Karpas-422 (cell line): ENCODE measurements around the gene RXYLT1. TPM values are rescaled to one million over a fixed set of nuclear protein-coding genes. Genes with fewer than 3 reads are reported as not detected.

Experiments
- DNase-seq: peaks from one replicate; pipeline ENCODE4 v3.0.0-alpha.2; 2015
- H2AFZ ChIP-seq: fragments of 200-600 bp; sonication (generic); 2 replicates; pipeline ENCODE4 v1.6.1; 2014; ENCODE audit warnings: antibody characterized with exemption, low read length, mixed read lengths
- H3K27ac ChIP-seq: fragments of 200-600 bp; sonication (generic); 2 replicates; pipeline ENCODE4 v1.5.1; 2014; ENCODE audit warnings: mild to moderate bottlenecking, low read length, moderate library complexity
- H3K27me3 ChIP-seq: fragments of 200-600 bp; sonication (generic); 2 replicates; pipeline ENCODE4 v1.6.1; 2014; ENCODE audit warnings: low read length, mixed read lengths
- H3K36me3 ChIP-seq: fragments of 200-600 bp; sonication (generic); 2 replicates; pipeline ENCODE4 v1.6.1; 2014; ENCODE audit warnings: low read length, mixed read lengths; ENCODE audit not compliant: insufficient read depth
- H3K4me1 ChIP-seq: fragments of 200-600 bp; sonication (generic); 2 replicates; pipeline ENCODE4 v1.6.1; 2014; ENCODE audit warnings: mild to moderate bottlenecking, low read length, mixed read lengths
- H3K4me2 ChIP-seq: fragments of 200-600 bp; sonication (generic); 2 replicates; pipeline ENCODE4 v1.6.1; 2014; ENCODE audit warnings: low read length, low read depth, mild to moderate bottlenecking; ENCODE audit not compliant: poor library complexity, severe bottlenecking
- H3K4me3 ChIP-seq: fragments of 200-600 bp; sonication (generic); 2 replicates; pipeline ENCODE4 v1.5.1; 2014; ENCODE audit warnings: mild to moderate bottlenecking, antibody characterized with exemption, low read length, mixed read lengths
- H3K79me2 ChIP-seq: fragments of 200-600 bp; sonication (generic); 2 replicates; pipeline ENCODE4 v1.6.1; 2014; ENCODE audit warnings: mild to moderate bottlenecking, low read length, mixed read lengths
- H3K9ac ChIP-seq: fragments of 200-600 bp; sonication (generic); 2 replicates; pipeline ENCODE4 v1.6.0; 2014; ENCODE audit warnings: low read length
- H3K9me2 ChIP-seq: fragments of 200-600 bp; sonication (generic), shearing (Covaris generic); replicated peaks from 2 replicates; pipeline ENCODE4 v1.6.0; 2014; ENCODE audit warnings: mild to moderate bottlenecking, low read length, moderate library complexity; ENCODE audit not compliant: insufficient read depth
- H3K9me3 ChIP-seq: fragments of 300-700, 200-600 bp; sonication (generic); 2 replicates; pipeline ENCODE4 v1.6.1; 2014; ENCODE audit warnings: low read length, mixed read lengths
- H4K20me1 ChIP-seq: fragments of 200-600 bp; sonication (generic); 2 replicates; pipeline ENCODE4 v1.6.1; 2014; ENCODE audit warnings: mild to moderate bottlenecking, antibody characterized with exemption, low read length, low read depth; ENCODE audit not compliant: insufficient read depth
- total RNA-seq: library from RNA; depleted of rRNA; stranded (reverse); fragments of >200 nt; shearing (Covaris generic); gene quantifications from 2 replicates; pipeline ENCODE4 v1.2.3, GENCODE V29; 2014; ENCODE audit warnings: low replicate concordance

The RXYLT1 gene
- total RNA-seq, 1 experiment from 2014 or later = 31.3 TPM

DNA sequence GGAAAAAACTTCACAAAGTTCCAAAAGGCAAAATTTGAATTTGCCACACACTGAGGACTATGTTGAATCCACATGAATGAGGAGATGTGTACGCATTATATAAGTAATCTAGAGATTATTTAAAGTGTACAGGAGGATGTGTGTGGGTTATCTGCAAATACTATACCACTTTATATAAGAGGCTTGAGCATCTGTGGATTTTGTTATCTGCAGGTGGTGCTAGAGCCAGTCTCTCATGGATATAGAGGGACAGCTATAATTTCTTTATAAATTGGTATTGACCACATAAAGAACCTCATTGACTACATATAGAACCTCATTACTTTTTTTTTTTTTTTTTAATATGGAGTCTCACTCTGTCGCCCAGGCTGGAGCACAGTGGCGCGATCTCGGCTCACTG, 32.2 kb upstream of the RXYLT1 start:
- H3K9ac ChIP-seq = no peak overlapping the region
- H2AFZ ChIP-seq = no peak overlapping the region
- no peaks in the 10 kb centered on the region for H3K27me3 ChIP-seq
- H3K9me2 ChIP-seq = no peaks in the 10 kb centered on the region
- H3K36me3 ChIP-seq = no peaks in the 10 kb centered on the region
- no peak overlapping the region for H3K4me2 ChIP-seq
- no peak overlapping the region for H3K27ac ChIP-seq
- DNase-seq = no peak
- no peaks in the 10 kb centered on the region for H3K9me3 ChIP-seq
- H4K20me1 ChIP-seq = no peaks in the 10 kb centered on the region
- H3K4me3 ChIP-seq = no peak overlapping the region
- no peaks in the 10 kb centered on the region for H3K79me2 ChIP-seq
- no peaks in the 10 kb centered on the region for H3K4me1 ChIP-seq

DNA sequence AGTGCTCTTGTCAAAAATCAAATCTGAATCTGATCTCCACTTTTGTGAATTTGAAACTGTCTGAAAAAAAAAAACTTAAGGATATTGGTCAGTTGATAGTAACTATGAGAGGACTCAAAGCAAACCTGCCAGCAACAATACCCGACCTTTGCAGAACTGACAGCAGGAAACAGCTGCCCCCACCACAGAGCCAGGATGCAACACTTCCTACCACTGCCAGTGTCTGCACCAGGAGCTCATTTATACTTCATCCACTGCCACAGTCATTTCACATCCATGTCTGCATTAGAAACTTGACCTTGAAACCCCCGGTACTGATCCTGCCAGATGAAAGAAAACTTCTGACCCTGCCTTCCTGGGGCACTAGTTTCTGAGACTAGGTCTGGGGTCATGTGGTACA, 27.4 kb upstream of the RXYLT1 start:
- no peaks in the 10 kb centered on the region for H3K79me2 ChIP-seq
- H3K9me2 ChIP-seq = no peaks in the 10 kb centered on the region
- H3K9ac ChIP-seq = no peak overlapping the region
- no peaks in the 10 kb centered on the region for H3K36me3 ChIP-seq
- H3K27me3 ChIP-seq = no peaks in the 10 kb centered on the region
- no peak for DNase-seq
- H3K4me1 ChIP-seq = no peaks in the 10 kb centered on the region
- no peak overlapping the region for H3K4me2 ChIP-seq
- H2AFZ ChIP-seq = no peak overlapping the region
- H3K27ac ChIP-seq = no peak overlapping the region
- no peak overlapping the region for H3K4me3 ChIP-seq
- H4K20me1 ChIP-seq = no peaks in the 10 kb centered on the region
- no peaks in the 10 kb centered on the region for H3K9me3 ChIP-seq

DNA sequence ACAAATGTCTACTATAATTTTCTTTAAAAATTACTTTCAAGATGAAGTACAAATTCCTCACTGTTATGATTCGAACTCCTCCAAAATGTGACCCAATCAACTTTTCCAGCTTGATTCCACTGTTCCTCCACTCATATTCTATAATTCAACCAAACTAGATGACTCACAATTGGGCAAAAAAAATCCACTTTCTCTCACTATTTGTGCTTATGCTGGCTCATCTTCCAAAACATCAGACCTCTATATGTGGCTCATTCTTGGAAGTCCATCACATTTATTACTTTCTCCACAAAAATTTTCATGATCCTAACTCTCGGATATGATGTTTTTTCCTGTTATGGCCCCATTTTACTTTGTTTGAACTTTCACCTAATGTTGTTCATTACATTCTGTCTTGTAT, 26.9 kb upstream of the RXYLT1 start:
- H3K4me3 ChIP-seq = no peak overlapping the region
- no peak overlapping the region for H2AFZ ChIP-seq
- no peaks in the 10 kb centered on the region for H3K79me2 ChIP-seq
- H3K27me3 ChIP-seq = no peaks in the 10 kb centered on the region
- no peaks in the 10 kb centered on the region for H3K9me2 ChIP-seq
- no peaks in the 10 kb centered on the region for H4K20me1 ChIP-seq
- H3K4me2 ChIP-seq = no peak overlapping the region
- H3K36me3 ChIP-seq = no peaks in the 10 kb centered on the region
- no peak overlapping the region for H3K27ac ChIP-seq
- no peaks in the 10 kb centered on the region for H3K4me1 ChIP-seq
- no peak overlapping the region for H3K9ac ChIP-seq
- DNase-seq = no peak
- H3K9me3 ChIP-seq = no peaks in the 10 kb centered on the region

DNA sequence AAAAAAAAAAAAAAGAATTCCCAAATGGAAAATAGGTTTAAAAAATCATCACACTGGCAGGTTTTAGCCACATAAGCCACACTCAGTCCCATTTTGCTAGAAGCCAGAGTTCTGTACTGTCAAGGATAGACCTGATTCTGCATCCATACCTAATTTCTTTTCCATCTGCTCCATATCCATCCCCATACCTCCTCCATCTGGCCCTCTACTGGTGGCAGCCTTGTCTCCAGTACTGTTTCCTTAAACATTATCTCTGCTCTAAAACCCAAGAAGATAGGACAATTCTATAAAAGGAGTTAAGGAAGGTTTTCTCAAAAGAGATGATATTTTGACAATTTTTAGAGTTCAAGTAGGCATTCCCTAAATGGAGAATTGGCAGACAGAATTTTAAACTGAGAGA, 26.0 kb upstream of the RXYLT1 start:
- no peaks in the 10 kb centered on the region for H3K36me3 ChIP-seq
- H3K9me3 ChIP-seq = no peaks in the 10 kb centered on the region
- no peaks in the 10 kb centered on the region for H3K79me2 ChIP-seq
- H4K20me1 ChIP-seq = no peaks in the 10 kb centered on the region
- H3K4me1 ChIP-seq = no peaks in the 10 kb centered on the region
- H3K9me2 ChIP-seq = no peaks in the 10 kb centered on the region
- H3K27ac ChIP-seq = no peak overlapping the region
- H3K4me2 ChIP-seq = no peak overlapping the region
- H3K4me3 ChIP-seq = no peak overlapping the region
- H3K27me3 ChIP-seq = no peaks in the 10 kb centered on the region
- no peak overlapping the region for H2AFZ ChIP-seq
- no peak overlapping the region for H3K9ac ChIP-seq
- no peak for DNase-seq

DNA sequence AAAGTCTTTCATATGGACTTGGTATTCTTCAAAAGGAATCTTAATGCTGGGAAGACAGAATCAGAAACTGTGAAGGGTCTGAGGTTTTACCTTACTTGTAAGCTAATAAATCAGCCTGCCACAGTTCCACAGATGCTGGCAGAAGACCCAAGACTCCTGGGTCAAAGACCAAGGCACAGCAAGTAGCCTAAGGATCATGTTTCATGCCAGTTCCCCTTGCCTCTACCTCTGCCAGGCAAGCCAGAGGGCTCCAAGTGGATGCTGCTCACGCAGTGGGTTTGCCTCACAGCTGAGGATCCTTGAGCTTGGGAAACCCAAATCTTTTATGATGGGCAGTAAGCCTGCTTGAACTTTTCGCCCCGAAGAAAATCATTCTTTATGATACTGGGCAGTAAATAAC, 15.2 kb upstream of the RXYLT1 start:
- no peak for DNase-seq
- Histone ChIP-seq H3K4me2 (no peak overlapping the region), H3K27me3 (no peaks in the 10 kb centered on the region), H3K36me3 (no peaks in the 10 kb centered on the region), H3K9me2 (no peaks in the 10 kb centered on the region), H2AFZ (no peak overlapping the region), H3K4me3 (no peak overlapping the region), H3K79me2 (no peaks in the 10 kb centered on the region), H3K9me3 (no peaks in the 10 kb centered on the region), H4K20me1 (no peaks in the 10 kb centered on the region), H3K9ac (no peak overlapping the region), H3K27ac (no peak overlapping the region), H3K4me1 (no peaks in the 10 kb centered on the region)

DNA sequence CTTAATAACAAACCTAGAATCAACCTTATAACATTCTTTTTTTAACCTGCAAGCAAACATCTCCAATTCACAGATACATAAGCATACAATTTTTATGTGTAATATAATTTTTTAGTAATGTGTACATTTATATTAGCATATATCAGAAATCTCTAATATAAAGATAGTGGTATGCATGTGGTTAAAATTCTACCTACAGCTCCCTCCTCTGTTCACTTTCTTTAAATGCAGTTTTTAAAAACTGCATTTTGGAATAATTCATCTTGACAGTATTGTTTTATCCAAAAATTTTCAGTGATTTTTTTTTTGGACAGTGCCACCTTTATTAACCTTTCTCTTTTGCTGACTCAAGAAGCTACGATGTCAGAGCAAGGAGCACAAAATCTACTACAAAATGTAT, 13.2 kb upstream of the RXYLT1 start:
- Histone ChIP-seq H3K27ac (no peak overlapping the region), H3K9me2 (no peaks in the 10 kb centered on the region), H3K79me2 (no peaks in the 10 kb centered on the region)

DNA sequence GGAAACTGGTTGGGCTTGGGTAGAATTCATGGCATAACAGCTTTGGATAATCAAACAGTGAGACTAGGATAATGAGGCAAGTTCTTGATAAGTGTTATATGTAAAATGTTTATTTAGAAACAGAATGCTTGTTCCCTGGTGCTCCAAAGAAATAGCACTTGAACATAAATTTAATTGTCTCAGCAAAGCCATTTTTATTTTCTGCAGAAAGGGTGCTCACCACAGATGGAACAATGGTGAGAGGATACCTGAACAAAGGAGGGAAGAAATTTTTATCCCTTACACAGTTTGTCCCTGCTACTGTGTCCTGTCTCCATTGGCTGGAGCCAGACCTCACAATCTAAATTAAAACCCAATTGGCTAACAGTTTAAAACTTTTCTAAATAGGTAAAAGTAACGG, 9.3 kb upstream of the RXYLT1 start:
- H4K20me1 ChIP-seq = no peaks in the 10 kb centered on the region
- H2AFZ ChIP-seq = no peak overlapping the region
- H3K36me3 ChIP-seq = no peaks in the 10 kb centered on the region
- DNase-seq = no peak
- no peaks in the 10 kb centered on the region for H3K79me2 ChIP-seq
- H3K27me3 ChIP-seq = 0 out of 2 replicates have a peak, but pooled peaks cover 2% of the 10 kb centered on the region
- H3K4me1 ChIP-seq = peaks cover 4% of the 10 kb centered on the region; the same call in 1 of the 2 replicates
- H3K4me3 ChIP-seq = no peak overlapping the region
- no peak overlapping the region for H3K4me2 ChIP-seq
- H3K9me2 ChIP-seq = no peaks in the 10 kb centered on the region
- H3K9ac ChIP-seq = no peak overlapping the region
- H3K9me3 ChIP-seq = peaks cover 5% of the 10 kb centered on the region
- no peak overlapping the region for H3K27ac ChIP-seq

More for the DNA sequence above, 13.2 kb upstream of the RXYLT1 start:
- no peak for DNase-seq
- Histone ChIP-seq H3K27me3 (0 out of 2 replicates have a peak, but pooled peaks cover 2% of the 10 kb centered on the region), H3K9me3 (peaks cover 5% of the 10 kb centered on the region), H3K4me3 (no peak overlapping the region), H3K36me3 (no peaks in the 10 kb centered on the region), H2AFZ (no peak overlapping the region), H3K9ac (no peak overlapping the region), H3K4me1 (no peaks in the 10 kb centered on the region), H4K20me1 (no peaks in the 10 kb centered on the region), H3K4me2 (no peak overlapping the region)

DNA sequence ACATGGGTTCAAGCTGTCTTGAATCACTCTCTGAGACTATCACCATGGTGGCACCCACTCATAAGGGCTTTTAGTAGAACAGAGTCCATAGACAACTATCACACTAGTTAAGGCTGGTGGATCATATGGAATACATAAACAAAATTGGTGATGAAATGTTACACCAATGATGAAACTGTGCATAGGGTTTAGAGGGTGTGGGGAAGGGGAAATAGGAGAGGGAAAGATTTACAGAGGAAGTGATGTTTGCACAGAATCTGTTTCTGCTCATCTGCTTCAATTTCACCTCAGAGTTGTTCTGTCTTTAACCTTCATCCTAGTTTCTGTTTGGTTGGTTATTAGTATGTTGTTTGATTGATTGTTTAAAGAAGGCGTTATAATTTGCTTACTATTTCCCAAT, 2.4 kb upstream of the RXYLT1 start:
- Histone ChIP-seq H3K4me2 (no peak overlapping the region), H2AFZ (0 out of 2 replicates have a peak overlapping the region, but pooled peaks have one; percentile 19), H3K4me1 (peaks cover 28% of the 10 kb centered on the region), H3K79me2 (peaks cover 17% of the 10 kb centered on the region), H3K27me3 (no peaks in the 10 kb centered on the region), H3K36me3 (peaks cover 5% of the 10 kb centered on the region; the same call in 1 of the 2 replicates), H3K4me3 (no peak overlapping the region), H3K9me2 (no peaks in the 10 kb centered on the region), H4K20me1 (no peaks in the 10 kb centered on the region), H3K9ac (no peak overlapping the region), H3K9me3 (no peaks in the 10 kb centered on the region), H3K27ac (no peak overlapping the region)
- DNase-seq = no peak

DNA sequence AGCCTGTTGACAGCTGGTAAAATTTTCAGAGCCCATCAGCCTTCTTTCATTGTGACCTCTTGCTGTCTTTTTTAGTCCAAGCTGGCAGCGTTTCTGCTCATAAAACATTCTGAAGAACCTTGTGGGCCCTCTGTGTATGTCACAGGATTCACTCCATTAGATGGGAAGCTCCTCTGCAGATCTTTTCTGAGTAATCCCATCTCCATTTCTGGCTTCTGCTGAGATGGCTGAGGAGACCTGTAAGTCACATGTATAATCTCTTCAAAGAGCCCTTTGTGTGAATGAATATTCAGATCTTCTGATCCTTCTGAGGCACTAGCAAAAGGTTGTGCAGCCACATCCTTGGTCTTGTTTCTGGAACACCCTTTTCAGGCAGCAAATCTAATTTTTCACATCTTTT, 2.8 kb downstream of the RXYLT1 start:
- Histone ChIP-seq H3K4me3 (no peak overlapping the region), H3K27me3 (no peaks in the 10 kb centered on the region), H3K9me2 (no peaks in the 10 kb centered on the region), H3K4me1 (peaks cover 18% of the 10 kb centered on the region), H2AFZ (no peak overlapping the region), H3K4me2 (no peak overlapping the region), H3K79me2 (peaks cover 17% of the 10 kb centered on the region), H3K36me3 (peaks cover 27% of the 10 kb centered on the region; the same call in 1 of the 2 replicates), H3K9ac (no peak overlapping the region), H4K20me1 (no peaks in the 10 kb centered on the region), H3K27ac (no peak overlapping the region), H3K9me3 (no peaks in the 10 kb centered on the region)
- no peak for DNase-seq
